Stimulated activated CD4-positive, alpha-beta T cell treated with anti-CD3 and anti-CD28 coated beads, Interleukin-15, amount 100 ng/mL, for 1 hour (primary cell): Measurements from ENCODE around the gene RASL10B.
"Not testable (repeated sequence)": the region's sequence is repeated elsewhere in the genome, so short reads cannot be mapped to it uniquely, and the experiment has no call there.

ENCODE experiments used
- DNase-seq, 2 donors: peaks; one replicate each; pipeline ENCODE4 v3.0.0-alpha.2; 2020; ENCODE audit warnings: low read depth in 1 of 2, low spot score in 1 of 2

RASL10B gene

GRCh38 chr17:35740997-35741931 lies 9.8 kb downstream of the RASL10B start:
- no peak for DNase-seq

GRCh38 chr17:35742496-35742895 lies 11.1 kb downstream of the RASL10B start:
- no peak for DNase-seq

- DNase-seq = no peak
These were observed 11.5 kb downstream of the RASL10B start for GRCh38 chr17:35742896-35743477.

GRCh38 chr17:35743626-35744328 lies 12.3 kb downstream of the RASL10B start:
- no peak for DNase-seq

GRCh38 chr17:35744830-35745229 lies 13.4 kb downstream of the RASL10B start:
- DNase-seq = no peak

GRCh38 chr17:35745246-35745645 lies 13.8 kb downstream of the RASL10B start:
- no peak for DNase-seq

GRCh38 chr17:35745749-35746320 lies 14.4 kb downstream of the RASL10B start:
- no peak for DNase-seq

- peak; percentile 54 to 69 for DNase-seq
These were observed 16.1 kb downstream of the RASL10B start for GRCh38 chr17:35747540-35748017.

- DNase-seq = no peak
These were observed 17.0 kb downstream of the RASL10B start for GRCh38 chr17:35748341-35748841.

- DNase-seq = no peak
These were observed 17.5 kb downstream of the RASL10B start for GRCh38 chr17:35748979-35749378.

- no peak for DNase-seq
These were observed 18.3 kb downstream of the RASL10B start for GRCh38 chr17:35749560-35750412.

- DNase-seq = no peak
These were observed 19.3 kb downstream of the RASL10B start for GRCh38 chr17:35750526-35751395.

- DNase-seq = not testable (repeated sequence)
These were observed 20.1 kb downstream of the RASL10B start for GRCh38 chr17:35751541-35751940.

- no peak for DNase-seq
These were observed 21.0 kb downstream of the RASL10B start for GRCh38 chr17:35752471-35752870.

GRCh38 chr17:35752945-35753764 lies 21.7 kb downstream of the RASL10B start, which contains the start of gene GAS2L2:
TSS of gene GAS2L2 (minus strand) at chr17:35753239. CDS start at chr17:35752850, 389 bp downstream.
- no peak for DNase-seq

GRCh38 chr17:35757243-35757642 lies 25.8 kb downstream of the RASL10B start:
- DNase-seq = no peak

- DNase-seq = no peak
These were observed 29.1 kb downstream of the RASL10B start, which contains the start of gene C17orf50 for GRCh38 chr17:35760587-35760986. TSS of gene C17orf50 (plus strand) at chr17:35760887. CDS start at chr17:35760942, 55 bp downstream.

- no peak for DNase-seq
These were observed 30.2 kb downstream of the RASL10B start for GRCh38 chr17:35761601-35762000.
